GM04504 (cell line): Measurements from ENCODE around the gene DUSP14.
A peak's percentile ranks its signal among the peaks of the same experiment; 100 is the strongest.
"Not testable (repeated sequence)": the region's sequence is repeated elsewhere in the genome, so short reads cannot be mapped to it uniquely, and the experiment has no call there.

Source experiments
- DNase-seq: peaks from one replicate; pipeline ENCODE4 v3.0.0-alpha.2; 2012; ENCODE audit warnings: low read depth

DUSP14 gene, protein sequence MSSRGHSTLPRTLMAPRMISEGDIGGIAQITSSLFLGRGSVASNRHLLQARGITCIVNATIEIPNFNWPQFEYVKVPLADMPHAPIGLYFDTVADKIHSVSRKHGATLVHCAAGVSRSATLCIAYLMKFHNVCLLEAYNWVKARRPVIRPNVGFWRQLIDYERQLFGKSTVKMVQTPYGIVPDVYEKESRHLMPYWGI

DNA sequence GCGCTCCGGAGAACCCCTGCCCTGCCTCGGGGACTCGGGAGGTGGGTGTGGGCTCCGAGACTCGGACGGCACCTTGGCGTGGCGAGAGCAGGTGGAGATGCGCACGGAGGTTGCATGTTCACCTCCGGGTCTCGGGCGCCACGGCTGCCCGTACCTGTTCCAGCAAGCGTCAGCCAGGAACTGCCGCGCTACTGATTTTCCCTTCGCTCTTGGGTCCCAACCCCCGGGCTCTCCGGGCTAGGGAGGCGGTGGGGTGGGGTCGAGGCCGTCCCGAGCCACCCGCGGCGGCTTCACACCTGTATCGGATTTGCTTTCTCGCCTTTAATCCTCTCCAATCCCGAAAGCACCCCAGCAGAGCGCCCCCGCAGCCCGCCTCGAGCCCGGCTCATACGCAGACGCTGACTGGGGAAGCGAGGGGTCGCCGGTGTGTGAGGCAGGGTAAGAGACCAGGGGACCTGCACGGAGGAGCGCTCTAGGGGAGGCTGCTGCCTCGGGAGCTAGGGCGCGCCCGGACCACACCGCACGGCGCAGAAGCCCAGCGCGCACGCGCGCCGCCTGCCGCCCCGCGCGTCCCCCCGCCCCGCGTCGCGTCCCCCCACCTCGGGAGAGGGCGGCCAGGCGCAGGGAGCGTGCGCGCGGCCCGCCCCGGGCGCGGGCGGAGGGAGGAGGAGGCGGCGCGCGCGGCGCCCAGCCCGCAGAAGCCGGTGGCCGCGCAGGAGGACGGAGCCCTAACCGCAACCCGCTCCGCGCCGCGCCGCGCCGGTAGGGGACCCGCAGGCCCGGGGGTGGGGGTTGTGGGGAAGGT is at the start of gene DUSP14:
Gene DUSP14 (plus strand): TSS at position 695 of the 805 bp plus-strand sequence. CDS start 22,382 bp downstream, outside the sequence.
- peak; percentile 73 for DNase-seq

DNA sequence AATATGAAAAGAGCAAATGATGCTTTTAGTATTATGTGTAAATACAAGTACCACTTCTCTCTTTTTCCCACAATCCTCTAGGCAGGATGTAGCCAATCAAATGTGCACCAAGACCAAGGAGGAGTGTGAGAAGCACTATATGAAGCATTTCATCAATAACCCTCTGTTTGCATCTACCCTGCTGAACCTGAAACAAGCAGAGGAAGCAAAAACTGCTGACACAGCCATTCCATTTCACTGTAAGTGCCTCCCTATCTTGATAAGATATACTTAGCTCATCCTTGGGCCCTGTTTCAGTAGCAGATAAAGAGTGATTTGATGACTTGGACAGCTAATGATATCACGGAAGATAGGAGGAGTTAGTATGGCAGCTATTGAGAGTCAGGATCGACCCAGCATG is 49.3 kb upstream of the DUSP14 start:
- no peak for DNase-seq

DNA sequence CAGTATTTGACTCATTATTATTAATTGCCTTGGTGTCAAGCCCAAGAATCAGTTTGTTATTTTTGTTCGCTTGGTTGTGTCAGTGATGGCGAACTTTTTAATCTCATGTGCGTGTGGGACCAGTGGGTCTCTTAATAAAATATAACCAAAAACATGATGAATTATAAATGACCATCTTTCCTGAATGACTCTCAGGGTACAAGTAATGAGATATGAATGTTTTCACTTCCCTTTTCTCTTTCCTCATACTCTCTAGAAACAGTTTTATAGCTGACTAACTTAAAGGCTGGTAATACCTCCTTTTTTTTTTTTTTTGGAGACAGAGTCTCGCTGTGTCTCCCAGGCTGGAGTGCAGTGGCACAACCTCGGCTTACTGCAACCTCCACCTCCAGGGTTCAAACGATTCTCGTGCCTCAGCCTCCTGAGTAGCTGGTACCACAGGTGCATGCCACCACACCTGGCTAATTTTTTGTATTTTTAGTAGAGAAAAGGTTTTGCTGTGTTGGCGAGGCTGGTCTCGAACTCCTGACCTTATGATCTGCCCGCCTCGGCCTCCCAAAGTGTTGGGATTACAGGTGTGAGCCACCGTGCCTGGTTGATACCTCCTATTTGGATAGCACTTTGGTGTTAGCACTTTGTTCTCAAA is 48.2 kb upstream of the DUSP14 start:
- not testable (repeated sequence) for DNase-seq

DNA sequence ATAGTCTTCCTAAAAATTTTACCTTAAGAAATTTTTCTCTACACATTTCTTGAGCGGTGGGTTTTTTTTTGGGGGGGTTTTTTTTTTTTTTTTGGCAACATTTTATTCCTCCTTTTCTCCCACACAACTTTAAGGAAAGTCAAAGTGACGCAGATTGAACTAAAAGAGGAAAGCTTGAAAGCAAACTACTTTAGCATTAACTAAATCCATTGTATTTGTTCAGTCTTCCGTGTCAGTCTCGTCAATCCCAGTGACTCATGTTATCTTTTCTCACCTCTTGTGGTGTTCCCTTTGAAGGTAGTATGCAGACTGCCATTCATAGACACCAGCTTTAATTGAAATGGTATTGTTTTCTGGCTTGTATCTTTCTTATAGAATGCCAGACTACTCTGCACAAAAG is 43.7 kb upstream of the DUSP14 start:
- no peak for DNase-seq

DNA sequence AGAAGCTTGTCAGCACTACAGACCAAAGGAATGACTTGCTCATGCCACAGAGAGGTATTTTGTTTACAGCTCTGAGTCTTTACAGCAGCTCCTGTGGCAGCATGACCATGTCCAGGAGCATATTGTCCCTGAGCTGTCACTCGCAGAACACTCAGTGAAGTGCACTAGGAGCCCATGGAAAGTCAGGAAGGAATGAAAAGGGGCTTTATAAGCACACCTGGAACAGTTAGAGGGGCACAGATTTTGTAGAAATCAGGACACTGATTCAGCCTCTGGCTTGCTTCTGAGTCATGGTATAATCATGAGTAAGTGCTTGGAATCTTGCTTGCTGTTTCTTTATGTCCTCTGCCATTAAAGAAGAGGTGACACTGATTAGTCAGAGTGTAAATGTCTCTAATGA is 42.0 kb upstream of the DUSP14 start:
- no peak for DNase-seq

DNA sequence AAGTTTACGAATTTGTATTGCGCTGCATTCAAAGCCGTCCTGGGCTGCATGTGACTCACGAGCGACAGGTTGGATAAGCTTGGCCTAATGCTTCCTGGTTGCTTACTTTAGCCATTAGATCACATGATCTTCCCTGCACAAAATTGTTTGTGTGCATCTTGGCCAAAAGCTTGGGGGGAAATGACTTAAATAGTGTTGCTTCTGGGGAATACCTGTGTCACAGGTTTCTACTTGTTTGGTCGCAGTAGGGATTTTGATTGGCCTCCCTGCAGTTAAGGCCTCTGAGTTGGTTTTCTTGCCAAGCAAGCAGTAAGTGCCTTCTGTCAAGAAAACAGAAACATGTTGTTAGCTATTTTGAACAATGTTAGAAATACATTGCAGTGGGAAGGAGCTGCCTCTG is 39.6 kb upstream of the DUSP14 start:
- DNase-seq = no peak

DNA sequence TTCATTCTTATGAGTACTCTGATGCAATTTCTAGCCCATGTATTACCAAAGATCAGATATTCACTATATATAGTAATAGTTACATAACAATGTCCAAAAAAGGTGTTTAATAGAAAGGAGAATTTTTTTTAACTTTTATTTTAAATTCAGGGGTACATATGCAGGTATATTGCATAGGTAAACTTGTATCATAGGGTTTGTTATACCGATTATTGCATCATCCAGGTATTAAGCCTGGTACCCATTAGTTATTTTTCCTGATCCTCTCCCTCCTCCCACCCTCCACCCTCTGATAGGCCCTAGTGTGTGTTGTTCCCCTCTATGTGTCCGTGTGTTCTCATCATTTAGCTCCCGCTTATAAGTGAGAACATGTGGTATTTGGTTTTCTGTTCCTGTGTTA is 31.9 kb upstream of the DUSP14 start:
- not testable (repeated sequence) for DNase-seq

DNA sequence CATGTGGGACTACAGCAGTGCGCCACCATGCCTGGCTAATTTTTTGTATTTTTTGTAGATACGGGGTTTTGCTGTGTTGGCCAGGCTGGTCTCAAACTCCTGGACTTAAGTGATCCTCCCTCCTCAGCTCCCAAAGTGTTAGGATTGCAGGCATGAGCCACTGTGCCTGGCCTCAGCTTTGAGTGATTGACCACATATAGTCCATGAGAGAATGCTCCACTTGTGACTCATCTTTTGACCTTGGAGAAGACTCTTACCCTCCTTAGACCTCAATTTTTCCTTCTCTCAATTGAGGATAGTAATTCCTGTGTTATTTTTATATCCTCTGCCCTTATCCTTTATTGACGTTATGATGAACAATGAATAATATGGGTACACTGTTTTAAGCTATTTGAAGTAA is 30.9 kb upstream of the DUSP14 start:
- DNase-seq = peak; percentile 42

DNA sequence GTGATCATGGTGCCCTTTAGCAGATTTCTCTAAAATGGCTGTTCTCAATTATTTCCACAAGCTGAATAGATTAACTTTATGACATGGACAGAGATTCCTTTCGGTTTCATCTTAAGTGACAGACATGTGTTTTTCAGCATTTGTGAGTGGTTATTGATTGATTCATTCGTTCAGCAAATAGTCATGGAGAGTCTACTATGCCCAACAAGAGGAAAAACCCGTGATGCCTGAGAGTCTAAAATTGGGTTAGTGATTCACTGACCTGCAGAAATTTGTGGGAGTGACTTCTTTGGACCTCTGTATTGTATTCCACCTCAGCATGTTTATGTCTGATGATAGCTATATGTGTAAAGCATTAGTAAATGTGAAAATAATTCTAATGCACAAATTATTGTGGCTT is 28.0 kb upstream of the DUSP14 start:
- DNase-seq = no peak

DNA sequence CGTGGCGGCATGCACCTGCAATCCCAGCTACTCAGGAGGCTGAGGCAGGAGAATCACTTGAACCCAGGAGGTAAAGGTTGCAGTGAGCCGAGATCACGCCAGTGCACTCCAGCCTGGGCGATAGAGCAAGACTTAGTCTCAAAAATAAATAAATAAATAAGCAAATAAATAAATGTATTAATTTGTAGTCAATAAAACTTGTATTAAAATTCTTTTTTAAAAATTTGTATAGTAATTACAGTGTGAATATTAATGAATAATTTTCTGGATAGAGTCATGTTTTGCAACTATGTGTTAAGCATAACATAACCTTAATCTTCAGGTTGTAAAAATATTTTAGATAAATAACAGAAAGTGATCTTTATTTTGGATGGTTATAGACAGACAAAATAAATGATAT is 27.2 kb upstream of the DUSP14 start:
- DNase-seq = no peak

DNA sequence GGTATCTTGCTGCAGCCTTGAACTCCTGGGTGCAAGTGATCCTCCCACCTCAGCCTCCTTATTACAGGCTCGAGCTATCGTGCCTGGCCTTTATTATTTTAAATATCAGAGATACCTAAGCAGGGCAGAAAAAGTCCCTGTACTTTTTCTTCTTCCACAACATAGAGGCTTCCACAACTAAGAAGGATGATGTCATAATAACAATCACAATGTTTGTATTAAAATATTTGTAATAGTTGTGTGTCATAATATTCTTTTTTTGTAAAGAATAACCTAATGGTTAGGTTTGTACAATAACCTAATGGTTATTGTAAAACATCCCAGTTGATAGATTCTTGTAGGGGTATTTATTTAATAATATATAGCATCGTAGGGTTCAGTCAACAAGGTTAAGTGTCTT is 26.7 kb upstream of the DUSP14 start:
- no peak for DNase-seq

DNA sequence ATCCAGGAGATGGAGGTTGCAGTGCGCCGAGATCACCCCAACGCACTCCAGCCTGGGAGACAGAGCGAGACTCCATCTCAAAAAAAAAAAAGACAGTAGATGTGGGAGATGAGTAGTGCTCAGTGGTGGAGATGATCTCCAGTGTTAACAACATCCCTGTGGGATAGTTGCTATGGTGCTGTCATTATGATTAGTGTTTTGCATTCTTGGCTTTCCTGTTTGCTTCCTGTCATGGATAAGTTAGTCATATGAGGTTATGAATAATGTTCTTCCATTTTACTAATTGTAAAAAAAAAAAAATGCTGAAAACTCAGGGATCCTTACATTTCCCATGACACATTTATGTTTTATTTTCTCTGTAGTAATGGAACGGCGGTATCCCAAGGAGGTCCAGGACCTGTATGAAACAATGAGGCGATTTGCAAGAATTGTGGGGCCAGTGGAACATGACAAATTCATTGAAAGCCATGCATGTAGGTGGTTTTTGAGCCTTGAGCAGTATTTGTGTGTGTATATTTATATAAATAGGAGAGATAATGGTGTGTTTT is 24.5 kb upstream of the DUSP14 start:
- DNase-seq = peak; percentile 68

DNA sequence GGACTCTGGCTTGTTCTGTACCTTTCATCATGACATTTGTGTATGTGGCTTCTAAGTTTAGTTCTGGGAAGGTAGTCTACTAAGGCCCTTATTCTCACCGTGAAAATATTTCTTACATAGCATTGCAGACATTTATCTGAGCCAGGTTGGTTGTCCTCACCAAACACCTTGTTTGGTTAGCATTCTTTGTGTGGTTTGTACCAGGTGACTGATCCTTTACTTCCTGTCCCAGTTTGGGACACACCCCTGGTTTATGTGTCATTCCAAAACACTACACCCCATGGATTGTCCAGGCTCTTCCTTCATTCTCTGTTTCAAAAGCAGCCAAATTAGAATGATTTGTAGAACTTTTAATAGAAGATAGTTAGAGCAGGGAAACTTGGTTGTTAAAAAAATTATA is 23.2 kb upstream of the DUSP14 start:
- no peak for DNase-seq

DNA sequence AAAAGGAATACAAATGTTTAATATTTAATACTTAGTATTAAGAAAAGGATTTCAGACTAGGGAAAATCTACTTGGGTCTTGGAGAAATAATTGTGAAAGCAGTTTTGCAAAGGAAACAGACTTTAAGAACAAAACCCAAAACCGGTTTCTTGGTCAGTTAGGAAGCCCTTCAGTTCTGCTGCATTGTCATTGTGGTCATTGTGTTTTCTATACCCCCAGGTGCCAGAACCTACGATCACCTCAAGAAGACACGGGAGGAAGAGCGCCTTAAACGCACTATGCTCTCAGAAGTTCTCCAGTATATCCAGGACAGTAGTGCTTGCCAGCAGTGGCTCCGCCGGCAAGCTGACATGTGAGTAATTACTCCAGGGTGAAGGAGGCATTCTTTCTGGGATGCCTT is 19.5 kb upstream of the DUSP14 start:
- no peak for DNase-seq

DNA sequence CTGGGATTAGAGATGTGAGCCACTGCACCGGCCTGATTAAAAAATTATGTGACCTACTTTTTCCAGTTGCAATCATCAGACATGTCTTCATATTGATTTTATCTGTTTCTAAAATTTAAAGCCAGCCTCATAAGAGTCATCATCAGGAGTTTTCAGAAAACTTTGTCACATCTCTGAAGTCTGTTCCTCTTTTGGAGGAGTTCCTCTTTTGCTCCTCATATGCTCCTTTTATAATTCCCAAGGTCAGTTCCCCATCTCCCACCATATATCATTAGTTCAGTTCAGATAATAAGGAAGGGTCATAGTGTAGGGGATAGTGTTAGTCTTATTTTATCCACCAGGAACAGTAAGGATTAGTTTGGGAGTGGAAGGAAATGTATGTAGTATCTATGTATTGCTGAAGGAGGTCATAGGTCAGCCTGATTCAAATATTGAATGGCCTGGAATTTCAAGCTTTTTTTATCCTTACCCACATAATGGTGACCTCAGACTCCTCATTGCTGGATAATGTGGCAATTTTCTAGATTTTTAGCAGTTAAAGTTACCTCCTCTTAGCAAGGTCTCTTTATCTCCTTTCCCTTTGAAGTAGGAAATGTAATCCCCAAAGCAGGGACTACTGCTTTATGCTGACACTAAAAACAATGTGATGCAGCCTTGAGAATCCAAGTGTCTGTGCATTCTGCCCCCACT is 13.8 kb upstream of the DUSP14 start:
- DNase-seq = no peak

DNA sequence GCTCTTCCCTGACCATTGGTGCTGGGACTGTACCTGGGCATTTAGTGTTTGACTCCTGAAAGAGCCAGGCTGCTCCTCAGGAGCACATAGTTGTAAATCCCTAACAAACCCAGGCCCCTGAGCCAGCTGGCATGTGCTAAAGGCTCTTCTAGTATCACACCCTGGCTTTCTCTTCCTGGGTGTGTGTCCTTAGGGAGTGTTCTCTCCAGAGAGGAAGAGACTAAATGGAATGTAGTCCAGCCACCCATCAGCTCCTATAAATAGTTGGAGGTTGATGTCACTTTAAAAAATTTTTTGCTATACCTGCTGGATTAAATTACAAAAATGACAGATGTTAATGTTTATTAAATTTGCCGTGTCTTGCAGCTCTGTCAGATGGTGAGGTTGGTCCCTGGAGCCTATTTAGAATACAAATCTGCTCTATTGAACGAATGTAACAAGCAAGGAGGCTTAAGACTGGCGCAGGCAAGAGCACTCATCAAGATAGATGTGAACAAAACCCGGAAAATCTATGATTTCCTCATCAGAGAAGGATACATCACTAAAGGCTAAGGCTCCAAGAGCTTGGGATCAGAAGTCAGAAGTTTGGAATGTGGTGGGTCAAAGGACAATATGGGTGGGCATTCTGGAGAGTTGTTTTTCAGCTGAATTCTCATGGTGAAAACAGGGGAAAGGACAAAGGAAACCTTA is 13.1 kb upstream of the DUSP14 start:
- no peak for DNase-seq

DNA sequence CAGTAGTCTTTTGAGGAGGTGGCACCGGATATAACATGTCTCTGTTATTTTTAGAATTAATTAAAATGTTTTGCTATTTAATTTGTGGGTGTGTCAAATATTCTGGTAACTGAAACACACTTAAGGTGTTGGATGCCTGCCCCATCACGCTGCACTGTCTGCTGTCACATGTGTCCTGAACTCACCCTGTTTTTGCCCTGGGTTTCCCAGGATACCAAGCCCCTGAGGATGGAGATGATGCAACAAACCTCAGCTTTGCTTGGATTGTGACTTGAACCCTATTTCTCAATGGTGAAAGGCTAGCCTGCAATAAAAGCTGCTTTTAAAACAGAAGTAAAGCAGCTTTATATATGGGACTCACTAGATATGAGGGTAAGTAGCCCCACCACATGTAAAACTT is 11.5 kb upstream of the DUSP14 start:
- peak; percentile 87 for DNase-seq

DNA sequence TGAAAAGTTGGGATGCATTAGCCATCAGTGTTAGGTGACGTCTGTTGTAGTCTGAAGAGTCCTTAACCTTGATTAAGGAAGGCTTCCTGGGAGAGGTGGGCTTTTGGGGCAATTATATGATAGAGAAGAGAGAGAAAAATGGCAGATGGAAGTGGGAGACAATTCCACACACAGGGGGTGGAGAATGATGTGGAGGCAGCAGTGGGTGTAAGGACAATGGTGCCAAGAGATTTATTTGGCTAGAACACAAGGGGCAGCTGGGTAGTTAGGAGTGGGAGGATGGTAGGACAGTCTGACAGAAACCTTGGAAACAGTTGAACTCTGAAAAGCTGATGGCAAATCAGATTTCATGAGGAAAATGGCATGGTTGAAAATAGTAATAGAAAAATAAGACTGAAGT is 10.7 kb upstream of the DUSP14 start:
- DNase-seq = no peak

DNA sequence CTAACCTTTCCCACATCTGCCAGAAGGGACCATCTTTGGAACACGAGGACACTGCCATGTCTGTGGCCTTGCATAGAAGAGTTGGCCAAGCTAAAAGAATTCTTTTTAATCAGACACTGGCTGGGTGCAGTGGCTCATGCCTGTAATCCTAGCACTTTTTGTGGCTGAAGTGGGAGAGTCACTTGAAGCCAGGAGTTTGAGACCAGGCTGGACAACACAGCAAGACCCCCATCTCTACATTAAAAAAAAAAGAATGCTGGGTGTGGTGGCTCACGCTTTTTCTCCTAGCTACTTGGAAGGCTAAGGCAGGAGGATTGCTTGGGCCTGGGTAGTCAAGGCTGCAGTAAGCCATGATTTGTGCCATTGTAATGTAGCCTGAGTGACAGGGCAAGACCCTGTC is 9.3 kb upstream of the DUSP14 start:
- DNase-seq = no peak

DNA sequence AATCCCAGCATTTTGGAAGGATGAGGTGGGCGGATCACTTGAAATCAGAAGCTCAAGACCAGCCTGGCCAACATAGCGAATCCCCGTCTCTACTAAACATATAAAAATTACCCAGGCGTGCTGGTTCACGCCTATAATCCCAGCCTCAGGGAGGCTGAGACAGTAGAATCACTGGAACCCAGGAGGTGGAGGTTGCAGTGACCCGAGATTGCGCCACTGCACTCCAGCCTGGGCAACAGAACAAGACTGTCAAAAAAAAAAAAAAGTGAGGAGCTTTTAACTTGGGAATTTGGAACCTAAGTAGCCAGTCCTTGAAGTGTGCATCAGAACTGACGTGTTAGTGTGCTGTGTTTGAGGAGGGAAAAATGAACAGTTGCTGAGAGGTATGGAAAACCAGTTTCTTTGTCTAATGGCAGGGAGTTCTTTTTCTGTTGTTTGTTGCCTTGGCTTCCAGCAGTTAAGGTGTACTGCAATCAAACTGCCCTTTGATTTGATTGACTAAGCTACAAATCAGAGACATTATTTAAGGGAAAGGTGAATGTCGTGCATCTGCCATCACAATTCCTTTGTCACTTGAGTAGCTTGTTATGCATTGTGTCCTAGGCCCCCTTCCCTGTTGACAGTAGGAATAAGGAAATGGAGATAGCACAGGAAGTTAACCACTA is 8.6 kb upstream of the DUSP14 start:
- no peak for DNase-seq

DNA sequence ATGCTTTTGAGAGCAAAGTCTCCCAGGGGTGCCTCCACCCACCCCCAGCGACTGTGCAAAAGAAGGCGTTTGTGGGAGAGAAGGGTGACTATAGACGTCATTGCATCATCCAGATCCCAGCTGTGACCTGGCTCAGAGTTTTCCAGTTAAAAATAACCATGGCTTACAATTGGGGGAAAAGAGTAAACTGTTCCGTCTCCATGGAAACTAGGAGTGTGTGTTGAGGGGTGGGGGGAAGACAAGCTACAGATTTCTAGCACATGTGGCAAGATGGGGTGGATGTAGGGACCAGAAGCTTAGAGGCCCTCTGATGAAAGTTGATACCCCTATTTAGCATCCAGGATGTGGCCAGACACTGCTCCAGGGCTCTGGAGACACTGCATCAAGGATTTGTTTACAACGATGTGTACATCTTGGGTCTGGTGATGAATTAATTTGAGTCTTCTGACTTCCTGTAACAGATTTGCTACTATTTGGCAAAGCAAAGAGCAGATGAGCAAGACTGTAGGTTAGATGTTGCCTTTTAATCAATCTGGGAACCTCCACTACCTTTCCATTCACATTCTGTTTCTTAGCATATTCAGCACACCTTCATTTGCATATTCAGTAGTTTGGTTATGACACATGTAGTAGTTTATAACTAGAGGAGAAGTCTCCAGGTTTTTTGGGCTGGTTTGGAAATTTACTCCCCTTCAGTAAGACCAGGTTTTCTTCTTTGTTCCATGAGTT is 6.2 kb upstream of the DUSP14 start:
- peak; percentile 87 for DNase-seq
